ENCODE results near the gene FBXO24.
A peak's percentile ranks its signal among the peaks of the same experiment; 100 is the strongest.
"Not testable (repeated sequence)": the region's sequence is repeated elsewhere in the genome, so short reads cannot be mapped to it uniquely, and the experiment has no call there.

Gene FBXO24, protein sequence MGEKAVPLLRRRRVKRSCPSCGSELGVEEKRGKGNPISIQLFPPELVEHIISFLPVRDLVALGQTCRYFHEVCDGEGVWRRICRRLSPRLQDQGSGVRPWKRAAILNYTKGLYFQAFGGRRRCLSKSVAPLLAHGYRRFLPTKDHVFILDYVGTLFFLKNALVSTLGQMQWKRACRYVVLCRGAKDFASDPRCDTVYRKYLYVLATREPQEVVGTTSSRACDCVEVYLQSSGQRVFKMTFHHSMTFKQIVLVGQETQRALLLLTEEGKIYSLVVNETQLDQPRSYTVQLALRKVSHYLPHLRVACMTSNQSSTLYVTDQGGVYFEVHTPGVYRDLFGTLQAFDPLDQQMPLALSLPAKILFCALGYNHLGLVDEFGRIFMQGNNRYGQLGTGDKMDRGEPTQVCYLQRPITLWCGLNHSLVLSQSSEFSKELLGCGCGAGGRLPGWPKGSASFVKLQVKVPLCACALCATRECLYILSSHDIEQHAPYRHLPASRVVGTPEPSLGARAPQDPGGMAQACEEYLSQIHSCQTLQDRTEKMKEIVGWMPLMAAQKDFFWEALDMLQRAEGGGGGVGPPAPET

DNA sequence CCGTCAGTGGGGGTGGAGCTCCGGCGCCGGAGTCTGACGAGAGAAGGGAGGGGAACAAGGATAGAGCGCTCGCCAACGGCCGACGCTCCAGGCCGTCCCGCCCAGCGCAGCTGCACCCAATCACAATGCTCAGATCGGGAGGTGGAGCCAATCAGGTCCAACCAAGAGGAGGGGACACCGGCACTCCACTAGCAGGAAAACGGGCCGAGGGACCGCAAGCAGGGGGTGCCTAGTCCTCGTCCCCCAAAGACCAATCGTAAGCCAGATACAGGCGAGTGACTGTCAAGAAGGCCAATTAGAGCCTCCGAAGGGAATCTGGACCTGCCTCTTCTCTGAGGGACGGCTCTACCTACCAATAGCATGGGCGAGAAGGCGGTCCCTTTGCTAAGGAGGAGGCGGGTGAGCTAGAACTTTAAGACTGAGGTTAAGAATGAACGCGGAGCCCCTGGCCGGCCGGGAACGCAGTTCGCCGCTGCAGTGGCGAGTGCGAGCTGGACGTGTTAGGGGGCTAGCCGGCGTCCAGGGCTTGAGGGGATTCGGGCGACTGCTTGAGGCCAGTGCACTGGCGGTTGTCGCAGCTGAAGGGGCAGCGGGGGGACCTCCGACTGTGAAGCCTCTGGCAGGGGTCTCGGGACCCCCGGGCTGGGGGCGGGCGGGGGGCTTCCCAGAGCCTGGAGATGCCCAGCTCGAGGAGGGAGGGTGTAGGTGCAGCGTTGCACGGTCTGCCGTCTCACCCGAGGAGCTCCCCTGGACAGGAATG is at the start of gene FBXO24:
TSS of gene FBXO24 (plus strand) at position 63 of the 760 bp plus-strand sequence. CDS start at position 361, 298 bp downstream.
- peak; percentile 96 to 97 for DNase-seq (ENCODE audit: low read depth in 2 of 2)

GRCh38 chr7:100536695-100537094 is 49.4 kb upstream of the FBXO24 start:
- DNase-seq (ENCODE audit: low read depth in 2 of 2), result not testable (repeated sequence)

- DNase-seq (ENCODE audit: low read depth in 2 of 2), result no peak
These were observed 47.8 kb upstream of the FBXO24 start for GRCh38 chr7:100538348-100538653.

GRCh38 chr7:100538654-100539435 is 47.3 kb upstream of the FBXO24 start, which contains the start of gene AGFG2:
Gene AGFG2, plus strand, starts transcription at chr7:100539203. Its CDS starts 144 bp downstream, at chr7:100539347.
- peak; percentile 100 for DNase-seq (ENCODE audit: low read depth in 2 of 2)

DNA sequence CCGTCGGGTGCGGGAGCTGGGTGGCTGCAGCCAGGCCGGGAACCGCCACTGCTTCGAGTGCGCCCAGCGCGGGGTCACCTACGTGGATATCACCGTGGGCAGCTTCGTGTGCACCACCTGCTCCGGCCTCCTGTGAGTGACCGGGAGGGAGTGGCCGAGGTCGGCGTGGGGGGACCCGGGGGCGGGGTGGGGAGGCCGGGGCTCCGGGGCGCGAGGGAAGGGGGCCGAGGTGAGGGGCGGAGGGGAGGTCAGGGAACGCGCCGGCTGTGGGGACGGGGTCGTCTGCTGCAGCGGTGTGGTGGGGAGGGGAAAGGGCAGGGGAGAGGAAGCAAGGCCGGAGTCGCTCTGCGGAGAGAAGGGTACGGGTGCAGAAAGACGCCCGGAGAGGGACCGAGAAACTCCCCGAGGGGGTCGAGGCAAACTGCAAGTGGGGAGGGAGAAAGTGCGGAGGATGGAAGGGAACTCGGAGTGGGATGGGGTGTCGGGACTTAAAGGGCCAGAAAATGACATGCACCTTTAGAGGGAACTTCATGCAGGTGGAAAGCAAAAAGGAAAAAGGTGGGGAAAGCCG is 46.6 kb upstream of the FBXO24 start:
- DNase-seq (ENCODE audit: low read depth in 2 of 2), result no peak

- DNase-seq (ENCODE audit: low read depth in 2 of 2), result no peak
These were observed 45.9 kb upstream of the FBXO24 start for GRCh38 chr7:100540073-100540723.

DNA sequence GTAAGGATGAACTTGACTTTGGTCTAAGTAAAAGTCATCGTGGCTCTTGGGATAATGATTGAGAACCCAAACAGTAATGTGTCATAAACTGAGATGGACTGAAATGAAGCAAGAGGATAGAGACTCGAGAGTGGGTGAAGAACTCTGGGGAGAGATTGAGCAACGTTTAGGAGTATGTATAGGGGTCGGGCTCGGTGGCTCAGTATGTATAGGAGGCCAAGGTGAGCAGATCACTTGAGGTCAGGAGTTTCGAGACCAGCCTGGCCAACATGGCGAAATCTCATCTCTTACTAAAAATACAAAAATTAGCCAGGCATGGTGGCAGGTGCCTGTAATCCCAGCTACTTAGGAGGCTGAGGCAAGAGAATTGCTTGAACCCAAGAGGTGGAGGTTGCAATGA is 44.8 kb upstream of the FBXO24 start:
- not testable (repeated sequence) for DNase-seq (ENCODE audit: low read depth in 2 of 2)

DNA sequence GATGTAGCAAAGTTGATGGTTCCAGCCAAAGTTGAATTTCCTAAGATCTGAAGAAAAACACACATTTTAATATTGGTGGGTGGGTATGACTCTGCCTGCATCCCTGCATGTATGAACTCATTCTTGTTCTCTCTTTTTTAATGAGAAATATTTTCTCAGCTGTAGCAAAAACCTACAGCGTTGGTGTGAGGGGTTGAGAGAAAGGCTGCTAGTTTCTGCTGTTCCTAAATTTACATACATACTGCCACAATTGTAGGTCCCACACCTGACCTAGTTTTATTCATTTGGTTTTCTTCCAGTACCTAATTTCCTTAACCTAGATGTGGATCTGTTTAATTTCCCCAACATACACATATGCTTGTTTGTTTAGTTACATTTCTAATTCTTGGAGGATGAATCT is 42.5 kb upstream of the FBXO24 start:
- DNase-seq (ENCODE audit: low read depth in 2 of 2), result no peak

DNA sequence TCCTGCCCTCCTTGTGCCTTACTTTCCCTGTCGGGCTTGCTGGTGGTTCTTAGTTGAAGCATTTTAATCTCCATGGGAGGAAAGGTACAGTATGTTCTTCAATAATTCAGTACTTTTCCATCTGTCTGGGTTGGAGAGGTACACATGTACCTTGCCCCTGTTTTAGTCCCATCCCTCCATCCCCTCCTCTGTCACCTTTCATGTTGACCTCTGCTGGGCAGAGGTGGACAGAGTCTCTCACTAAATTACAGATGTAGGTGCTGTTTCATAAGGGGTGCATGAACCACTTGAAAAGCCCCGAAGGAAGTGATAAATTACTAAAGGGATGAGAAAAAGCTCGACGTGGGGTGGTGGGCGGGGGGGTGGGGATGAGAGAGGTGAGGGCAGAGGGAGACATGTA is 41.7 kb upstream of the FBXO24 start:
- DNase-seq (ENCODE audit: low read depth in 2 of 2), result no peak

DNA sequence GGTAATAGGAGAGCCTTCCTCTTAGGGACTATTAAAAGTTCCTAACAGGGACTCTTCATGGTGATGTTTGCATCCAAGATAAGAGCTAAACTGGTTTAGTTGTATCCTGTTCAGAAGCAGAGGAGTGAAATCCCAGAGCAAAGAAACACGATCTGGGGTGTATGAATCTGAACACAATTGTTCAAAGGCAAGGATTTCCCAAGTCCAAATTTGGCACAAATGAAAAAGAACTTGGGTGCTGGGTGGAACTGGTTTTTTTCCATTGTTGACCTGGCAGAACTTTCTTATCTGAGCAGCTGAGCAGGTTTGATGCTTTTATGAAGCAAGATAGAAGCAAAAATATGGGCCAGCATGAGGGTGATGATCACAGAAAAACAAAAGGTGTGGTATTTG is 41.2 kb upstream of the FBXO24 start:
- DNase-seq (ENCODE audit: low read depth in 2 of 2), result no peak

DNA sequence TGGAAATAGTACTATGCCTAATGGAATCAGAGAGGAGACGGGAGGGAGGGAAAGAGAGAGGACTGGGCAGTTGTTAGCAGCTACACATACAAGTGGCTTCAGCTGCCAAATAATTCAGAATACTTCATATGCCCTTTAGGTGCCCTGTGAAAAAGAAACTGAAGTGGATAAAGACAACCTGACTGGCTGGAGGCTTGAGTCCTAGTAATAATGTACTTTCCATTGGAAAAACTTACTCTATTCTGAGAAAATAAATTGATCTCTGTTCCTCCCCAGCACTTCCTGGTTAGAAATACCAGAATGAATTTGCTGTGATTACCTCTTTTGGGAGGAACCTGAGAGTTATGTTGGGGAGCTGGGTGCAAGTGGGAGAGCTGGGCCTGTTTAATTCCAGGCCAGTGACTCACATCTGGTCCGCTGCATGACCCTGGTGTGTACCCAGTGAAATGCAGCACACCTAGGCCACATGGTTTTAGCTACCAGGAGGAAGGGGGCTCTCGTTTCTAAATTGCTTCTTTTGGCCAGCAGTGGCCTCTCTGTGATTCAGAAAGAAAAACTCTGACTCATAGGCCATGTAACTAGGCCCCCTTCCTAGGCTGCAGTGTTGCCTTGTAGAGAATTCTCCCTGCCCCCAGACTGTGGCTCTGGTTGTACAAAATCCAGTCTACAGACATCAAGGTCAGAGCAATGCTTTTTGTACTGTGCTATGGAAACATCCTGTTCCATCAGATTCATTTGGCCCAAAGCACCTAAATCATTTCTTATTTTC is 40.6 kb upstream of the FBXO24 start:
- DNase-seq (ENCODE audit: low read depth in 2 of 2), result peak in 1 of 2 donors; percentile 26

DNA sequence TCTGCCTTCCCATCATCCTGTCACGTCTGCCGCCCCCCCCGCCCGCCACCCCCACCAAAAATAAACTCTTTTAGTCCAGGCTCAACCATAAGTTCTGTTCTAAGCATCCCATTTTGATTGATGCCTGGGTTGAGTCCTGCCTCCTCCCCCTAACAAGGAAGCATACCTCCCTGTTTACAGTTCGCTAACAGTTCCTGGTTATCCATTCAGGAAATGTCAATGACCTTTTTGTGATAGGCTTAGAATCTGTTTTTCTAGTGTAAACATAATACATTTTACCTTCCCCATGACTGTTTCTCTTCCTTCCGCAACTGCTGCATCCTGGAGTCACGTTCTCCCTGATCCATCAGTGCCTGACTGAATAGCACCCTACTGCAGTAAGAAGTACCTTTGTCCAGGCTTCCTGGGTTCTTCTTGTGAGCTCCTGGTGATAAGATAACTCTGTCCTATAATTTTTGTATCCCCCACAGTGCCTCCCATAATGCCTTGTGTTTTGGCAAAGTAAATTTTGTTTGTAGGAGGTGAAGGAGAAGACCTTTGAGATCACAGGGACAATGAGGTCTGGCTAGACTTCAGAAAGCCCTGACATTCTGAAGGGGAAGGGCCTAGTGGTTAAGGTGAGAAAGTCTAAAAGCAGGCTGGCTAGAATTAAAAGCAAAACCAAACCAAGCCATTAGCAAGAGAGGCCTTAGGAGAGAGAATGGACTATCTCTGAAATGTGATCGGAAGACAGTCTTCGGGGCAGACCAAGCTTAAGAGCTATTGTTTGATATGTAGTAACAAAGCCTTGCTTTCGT is 39.8 kb upstream of the FBXO24 start:
- DNase-seq (ENCODE audit: low read depth in 2 of 2), result no peak

DNA sequence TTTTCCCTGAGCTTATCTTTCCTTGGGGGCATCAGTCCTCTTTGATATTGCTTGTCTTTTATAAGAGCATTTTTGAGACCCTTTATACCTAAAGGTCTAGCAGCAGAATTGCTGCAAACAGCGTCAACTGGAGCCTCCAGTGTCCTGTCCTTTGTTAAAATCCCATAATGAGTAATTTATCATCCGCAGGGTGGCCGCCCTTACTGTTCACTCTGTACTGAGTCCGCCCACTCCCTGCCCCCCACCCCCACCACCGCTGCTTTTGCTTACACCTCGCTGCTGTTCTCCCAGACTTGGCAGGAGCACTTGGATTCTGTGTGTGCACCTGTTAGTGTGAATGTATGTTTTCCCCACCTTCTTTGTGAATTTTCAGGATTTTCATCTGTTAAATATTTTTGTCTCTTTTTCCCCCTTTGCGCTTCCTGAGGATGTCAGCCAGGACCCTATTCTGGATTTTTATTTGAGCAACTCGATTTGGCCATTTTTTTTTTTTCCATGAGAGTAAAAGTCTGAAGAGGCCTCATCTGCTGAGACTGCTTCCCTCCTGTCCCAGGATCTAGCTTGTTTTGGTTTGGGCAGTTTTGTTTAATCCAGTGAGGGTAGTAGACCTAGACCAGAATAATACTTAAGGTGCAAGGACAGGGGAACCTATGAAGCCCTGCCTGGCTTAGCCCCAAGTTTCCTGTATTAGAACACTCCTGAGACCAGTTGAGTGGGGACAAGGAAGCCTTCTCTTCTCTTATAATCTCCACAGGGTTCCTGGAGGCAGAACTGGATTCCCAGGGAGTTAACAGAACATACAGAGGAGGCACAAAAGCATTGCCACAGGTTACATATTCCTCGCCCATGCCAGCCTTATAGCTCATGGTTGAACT is 39.0 kb upstream of the FBXO24 start:
- DNase-seq (ENCODE audit: low read depth in 2 of 2), result no peak

DNA sequence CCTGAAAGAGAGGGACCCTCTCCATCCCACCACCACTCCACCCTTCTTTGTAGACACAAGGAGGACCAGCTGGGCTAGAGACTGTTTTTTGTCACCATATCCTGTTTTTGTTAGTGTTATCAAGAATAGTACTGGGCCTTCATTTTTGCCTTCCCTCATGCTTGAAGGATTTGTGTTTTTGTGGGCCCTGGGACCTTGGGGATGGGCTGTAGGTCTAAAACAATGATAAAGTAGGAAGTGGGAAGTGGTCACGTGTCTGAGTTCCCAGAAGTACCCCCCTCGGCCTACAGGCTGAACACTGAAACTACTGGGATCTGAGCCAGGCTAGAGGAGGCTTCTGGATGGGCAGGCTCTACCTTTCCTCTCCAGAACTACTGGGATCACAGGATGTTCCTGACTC is 38.3 kb upstream of the FBXO24 start:
- no peak for DNase-seq (ENCODE audit: low read depth in 2 of 2)

GRCh38 chr7:100548446-100548845 is 37.7 kb upstream of the FBXO24 start:
- not testable (repeated sequence) for DNase-seq (ENCODE audit: low read depth in 2 of 2)

DNA sequence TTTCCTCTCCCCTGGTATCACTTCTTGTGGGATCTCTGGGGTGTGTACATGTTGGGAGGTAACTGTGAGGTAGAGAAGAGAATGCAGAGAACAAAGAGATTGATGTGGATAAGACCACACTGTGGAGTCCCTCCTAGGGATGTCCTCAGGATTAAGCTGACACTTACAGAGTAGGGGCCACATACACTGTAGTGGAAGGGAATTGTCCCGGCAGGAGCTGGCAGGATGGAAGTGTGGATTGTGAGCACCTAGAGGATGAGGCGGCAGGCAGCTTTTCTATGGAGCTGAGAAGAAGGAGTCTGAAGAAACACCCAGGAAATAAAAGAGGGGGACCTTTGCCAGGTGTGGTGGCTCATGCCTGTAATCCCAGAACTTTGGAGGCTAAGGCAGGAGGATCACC is 33.6 kb upstream of the FBXO24 start:
- DNase-seq (ENCODE audit: low read depth in 2 of 2), result no peak

DNA sequence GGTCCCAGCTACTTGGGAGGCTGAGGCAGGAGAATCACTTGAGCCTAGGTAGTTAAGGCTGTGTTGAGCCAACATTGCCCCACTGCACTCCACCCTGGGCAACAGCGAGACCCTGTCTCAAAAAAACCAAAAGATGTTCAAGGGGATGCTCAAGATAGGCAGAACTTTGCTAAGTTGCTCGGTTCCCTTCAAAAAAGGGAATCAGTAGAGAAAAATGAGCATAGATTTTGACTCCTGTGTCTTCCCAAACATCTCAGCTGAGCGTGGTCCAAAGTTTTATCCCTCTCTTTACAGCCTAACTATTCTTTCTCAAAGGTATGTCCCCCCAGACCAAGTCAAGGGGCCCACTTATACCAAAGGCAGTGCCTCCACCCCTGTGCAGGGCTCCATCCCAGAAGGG is 33.1 kb upstream of the FBXO24 start:
- no peak for DNase-seq (ENCODE audit: low read depth in 2 of 2)

- no peak for DNase-seq (ENCODE audit: low read depth in 2 of 2)
These were observed 30.4 kb upstream of the FBXO24 start for GRCh38 chr7:100555701-100556100.
